HG02798 (cell line): Measurements from ENCODE around the gene MAP4K3.

Experiments
- ATAC-seq: cut with Tn5 transposase; IDR thresholded peaks from one replicate; pipeline ENCODE4 v1.9.1; 2021; ENCODE audit warnings: mild to moderate bottlenecking; ENCODE audit not compliant: unreplicated experiment, poor library complexity

Gene MAP4K3

DNA sequence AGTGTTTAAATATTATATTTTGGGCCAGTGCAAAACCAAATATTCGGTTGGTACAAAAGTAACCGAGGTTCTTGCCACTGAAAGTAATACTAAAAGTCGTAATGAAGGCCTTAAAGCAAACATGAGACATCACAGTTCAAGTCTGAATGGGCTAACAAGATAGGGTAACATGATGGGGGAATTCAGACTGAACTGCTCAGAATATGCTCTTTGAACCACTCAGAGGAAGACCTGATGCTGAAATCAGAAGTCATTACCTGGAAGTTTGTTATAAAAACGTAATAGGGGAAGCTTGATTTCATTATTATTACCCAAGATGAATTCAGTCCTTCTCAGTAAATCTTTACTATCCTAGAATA lies 219.9 kb downstream of the MAP4K3 start:
- no peak for ATAC-seq

DNA sequence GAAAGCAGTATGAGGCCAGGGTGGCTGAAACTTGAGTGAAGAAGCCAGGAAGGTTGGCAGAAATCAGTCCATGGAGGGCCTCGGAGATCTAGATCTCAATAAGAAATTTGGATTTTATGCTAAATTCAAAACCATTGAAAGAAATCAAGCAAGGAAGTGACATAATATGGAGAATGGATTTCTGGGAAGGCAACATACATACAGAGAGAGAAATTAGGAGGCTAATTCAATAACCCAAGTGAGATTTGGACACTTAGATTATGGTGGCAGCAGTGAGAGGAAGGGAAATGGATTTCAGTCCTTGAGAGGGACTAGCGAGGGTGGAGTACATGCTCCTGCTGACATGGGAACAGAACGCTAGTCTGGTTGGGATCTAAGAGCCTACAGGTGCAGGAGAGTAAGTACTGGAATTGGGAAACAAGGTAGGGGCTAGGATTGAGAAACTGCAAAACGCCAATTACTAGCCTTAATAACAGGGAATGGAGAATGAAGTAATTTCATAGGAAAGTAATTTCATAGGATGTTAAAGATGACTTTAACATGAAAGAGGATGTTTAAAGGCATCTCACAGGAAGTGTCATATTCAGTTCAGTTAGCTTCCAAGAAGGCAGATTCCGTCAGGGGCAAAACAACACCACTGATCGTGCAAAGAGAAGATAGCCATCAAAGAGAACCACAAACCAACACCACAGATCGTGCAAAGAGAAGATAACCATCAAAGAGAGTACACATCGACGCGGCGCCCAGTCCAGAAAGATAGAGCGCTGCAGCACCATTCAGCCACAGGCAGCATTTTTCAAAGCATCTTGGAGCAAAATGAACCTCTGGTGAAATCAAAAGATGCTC lies 220.5 kb downstream of the MAP4K3 start:
- no peak for ATAC-seq

DNA sequence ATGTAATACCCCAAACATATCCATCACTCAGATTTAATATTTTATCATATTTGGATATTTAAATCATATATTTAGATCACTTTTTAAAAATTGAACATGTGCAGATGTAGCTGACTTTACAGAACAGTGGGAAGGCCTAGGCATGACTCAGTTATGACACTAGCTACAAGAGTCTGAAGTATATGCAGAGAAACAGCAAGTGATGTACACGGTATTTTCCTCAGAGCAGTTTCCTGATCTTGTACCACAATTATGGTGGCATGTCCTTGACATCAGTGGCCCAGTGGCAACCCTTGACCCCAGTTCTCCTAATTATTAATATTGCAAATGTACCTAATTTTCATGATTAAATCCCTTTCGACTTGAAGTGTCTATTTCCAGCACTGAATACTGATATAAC lies 221.5 kb downstream of the MAP4K3 start:
- ATAC-seq = no peak

DNA sequence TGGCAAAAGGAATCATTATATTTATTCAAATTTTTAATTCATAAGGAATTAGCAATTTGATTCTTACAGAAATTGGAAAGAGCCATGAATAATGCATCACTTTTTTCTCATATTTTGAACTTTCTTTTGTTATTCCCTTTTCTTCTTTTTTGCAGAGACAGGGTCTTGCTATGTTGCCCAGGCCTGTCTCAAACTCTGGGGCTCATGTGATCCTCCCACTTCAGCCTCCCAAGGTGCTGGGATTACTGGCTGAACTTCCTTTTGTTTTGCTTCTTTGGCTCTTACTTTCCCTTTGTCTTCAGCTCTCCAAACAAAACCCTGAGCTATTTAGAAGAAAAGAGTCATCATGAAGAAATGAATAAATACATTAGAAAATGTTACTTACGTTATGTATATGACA lies 224.1 kb downstream of the MAP4K3 start:
- no peak for ATAC-seq

DNA sequence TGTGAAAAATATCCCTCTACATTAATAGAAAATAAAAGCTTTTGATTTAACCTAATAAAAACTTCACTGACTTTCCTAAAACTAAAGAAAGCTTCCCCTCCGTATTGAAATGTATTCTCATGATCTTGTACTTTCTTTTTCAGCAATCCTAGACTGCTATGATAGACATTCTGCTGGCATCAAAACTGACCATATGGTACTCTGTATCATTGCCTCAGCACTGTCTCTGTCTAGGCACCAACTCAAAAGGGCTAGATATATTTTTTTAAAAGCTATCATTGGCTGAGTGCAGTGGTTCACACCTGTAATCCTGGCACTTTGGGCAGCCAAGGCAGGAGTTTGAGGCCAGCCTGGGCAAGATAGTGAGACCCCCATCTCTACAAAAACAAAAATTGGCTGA lies 226.2 kb downstream of the MAP4K3 start:
- ATAC-seq = no peak

DNA sequence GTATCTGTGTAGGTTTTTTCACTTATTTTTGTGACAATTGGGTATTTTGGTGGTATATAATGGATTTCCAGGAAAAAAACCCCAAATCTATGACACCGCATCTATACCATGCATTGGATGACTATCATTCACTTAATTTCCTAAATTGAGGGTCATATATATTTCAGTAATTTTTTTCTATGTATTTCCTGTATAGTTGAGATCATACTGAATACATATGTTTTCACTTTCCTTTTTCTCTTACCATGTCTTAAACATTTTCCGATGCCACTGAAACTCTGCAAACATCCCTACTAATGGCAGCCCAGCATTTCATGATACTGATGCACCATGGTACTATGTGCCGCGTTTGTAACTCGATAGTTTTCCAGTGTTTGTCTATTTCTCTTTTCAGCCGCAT lies 233.7 kb downstream of the MAP4K3 start:
- ATAC-seq = no peak

DNA sequence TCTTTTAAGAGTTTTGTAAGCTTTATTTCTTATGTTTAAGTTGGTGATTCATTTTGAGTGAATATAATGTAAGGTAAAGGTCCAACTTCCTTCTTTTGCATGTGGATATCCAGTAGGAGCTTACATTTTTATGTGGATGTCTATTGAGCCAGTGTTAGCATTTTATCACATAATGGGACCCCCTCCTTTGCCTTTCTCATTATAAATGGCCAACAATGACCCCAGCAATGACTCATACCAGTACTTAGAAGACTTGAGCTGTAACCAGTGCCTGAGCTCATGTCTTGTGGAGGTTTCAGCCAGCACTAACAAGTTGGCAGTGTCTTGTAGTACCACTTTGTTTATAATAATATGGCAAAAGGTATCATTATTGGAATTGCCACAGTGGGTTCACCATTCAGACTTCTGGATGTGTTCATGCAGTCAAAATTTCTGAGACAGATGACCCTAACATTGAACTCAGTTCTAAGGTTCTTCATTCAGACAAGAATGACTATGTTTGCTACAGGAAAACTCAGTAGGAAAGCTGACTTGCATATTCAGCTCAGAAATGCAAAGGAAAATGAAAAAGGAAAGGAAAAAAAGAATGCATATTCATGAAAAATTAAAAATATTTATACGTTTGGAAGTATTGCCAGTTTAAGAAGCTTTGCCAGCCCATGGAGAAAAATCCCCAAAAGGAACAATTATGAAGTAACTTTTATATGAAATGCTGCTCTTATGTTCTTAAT lies 234.3 kb downstream of the MAP4K3 start:
- no peak for ATAC-seq
